ENCODE measurements around the gene CFAP92.

Gene CFAP92

GRCh38 chr3:129003578-129004112 lies 9.8 kb upstream of the CFAP92 start:
- TF ChIP-seq TAF1 (IDR thresholded peaks at IDR 0.05; ENCODE audit: borderline replicate concordance, low read depth, low read length) (no peak), POLR2A (IDR thresholded peaks at IDR 0.05; ENCODE audit: low read depth, low read length) (no peak), POLR2AphosphoS5 (IDR thresholded peaks at IDR 0.05; ENCODE audit: low read depth, low read length) (no peak)
- FAIRE-seq: no peak
- DNase-seq (ENCODE audit: insufficient read length): no peak

GRCh38 chr3:129002573-129003569 lies 9.0 kb upstream of the CFAP92 start:
- no peak for TF ChIP-seq POLR2A (IDR thresholded peaks at IDR 0.05; ENCODE audit: low read depth, low read length)
- no peak for TF ChIP-seq POLR2AphosphoS5 (IDR thresholded peaks at IDR 0.05; ENCODE audit: low read depth, low read length)
- no peak for TF ChIP-seq TAF1 (IDR thresholded peaks at IDR 0.05; ENCODE audit: borderline replicate concordance, low read depth, low read length)
- FAIRE-seq (no peak), DNase-seq (ENCODE audit: insufficient read length) (no peak)

GRCh38 chr3:129001806-129002572 lies 8.1 kb upstream of the CFAP92 start:
- no peak for FAIRE-seq
- DNase-seq (ENCODE audit: insufficient read length): no peak
- TF ChIP-seq POLR2A (IDR thresholded peaks at IDR 0.05; ENCODE audit: low read depth, low read length): no peak
- no peak for TF ChIP-seq POLR2AphosphoS5 (IDR thresholded peaks at IDR 0.05; ENCODE audit: low read depth, low read length)
- no peak for TF ChIP-seq TAF1 (IDR thresholded peaks at IDR 0.05; ENCODE audit: borderline replicate concordance, low read depth, low read length)

- no peak for TF ChIP-seq POLR2A (IDR thresholded peaks at IDR 0.05; ENCODE audit: low read depth, low read length)
- no peak for FAIRE-seq
- no peak for DNase-seq (ENCODE audit: insufficient read length)
These were observed 7.4 kb upstream of the CFAP92 start, which contains the start of gene EFCC1 for GRCh38 chr3:129001101-129001805. Gene EFCC1, plus strand, starts transcription at chr3:129001304. Its CDS starts 325 bp downstream, at chr3:129001629.

- no peak for DNase-seq (ENCODE audit: insufficient read length)
- no peak for FAIRE-seq
- TF ChIP-seq TAF1 (IDR thresholded peaks at IDR 0.05; ENCODE audit: borderline replicate concordance, low read depth, low read length) (no peak), POLR2A (IDR thresholded peaks at IDR 0.05; ENCODE audit: low read depth, low read length) (no peak), POLR2AphosphoS5 (IDR thresholded peaks at IDR 0.05; ENCODE audit: low read depth, low read length) (no peak)
These were observed 6.8 kb upstream of the CFAP92 start for GRCh38 chr3:129000742-129001100.

- no peak for DNase-seq (ENCODE audit: insufficient read length)
- TF ChIP-seq TAF1 (IDR thresholded peaks at IDR 0.05; ENCODE audit: borderline replicate concordance, low read depth, low read length) (no peak), POLR2A (IDR thresholded peaks at IDR 0.05; ENCODE audit: low read depth, low read length) (no peak), POLR2AphosphoS5 (IDR thresholded peaks at IDR 0.05; ENCODE audit: low read depth, low read length) (no peak)
- no peak for FAIRE-seq
These were observed 5.2 kb upstream of the CFAP92 start for GRCh38 chr3:128999102-128999501.

GRCh38 chr3:128998561-128998960 lies 4.7 kb upstream of the CFAP92 start:
- FAIRE-seq: no peak
- no peak for DNase-seq (ENCODE audit: insufficient read length)
- TF ChIP-seq TAF1 (IDR thresholded peaks at IDR 0.05; ENCODE audit: borderline replicate concordance, low read depth, low read length) (no peak), POLR2A (IDR thresholded peaks at IDR 0.05; ENCODE audit: low read depth, low read length) (no peak), POLR2AphosphoS5 (IDR thresholded peaks at IDR 0.05; ENCODE audit: low read depth, low read length) (no peak)

- DNase-seq (ENCODE audit: insufficient read length): no peak
- no peak for FAIRE-seq
- TF ChIP-seq POLR2A (IDR thresholded peaks at IDR 0.05; ENCODE audit: low read depth, low read length) (no peak), POLR2AphosphoS5 (IDR thresholded peaks at IDR 0.05; ENCODE audit: low read depth, low read length) (no peak), TAF1 (IDR thresholded peaks at IDR 0.05; ENCODE audit: borderline replicate concordance, low read depth, low read length) (no peak)
These were observed 3.7 kb upstream of the CFAP92 start for GRCh38 chr3:128997486-128998133.

GRCh38 chr3:128996726-128997125 lies 2.9 kb upstream of the CFAP92 start:
- DNase-seq (ENCODE audit: insufficient read length) (no peak), FAIRE-seq (no peak)
- TF ChIP-seq TAF1 (IDR thresholded peaks at IDR 0.05; ENCODE audit: borderline replicate concordance, low read depth, low read length): no peak
- TF ChIP-seq POLR2A (IDR thresholded peaks at IDR 0.05; ENCODE audit: low read depth, low read length): no peak

GRCh38 chr3:128996200-128996599 lies 2.3 kb upstream of the CFAP92 start:
- FAIRE-seq: no peak
- no peak for TF ChIP-seq TAF1 (IDR thresholded peaks at IDR 0.05; ENCODE audit: borderline replicate concordance, low read depth, low read length)
- no peak for TF ChIP-seq POLR2A (IDR thresholded peaks at IDR 0.05; ENCODE audit: low read depth, low read length)
- no peak for TF ChIP-seq POLR2AphosphoS5 (IDR thresholded peaks at IDR 0.05; ENCODE audit: low read depth, low read length)

More at GRCh38 chr3:128996200-128996599, 2.3 kb upstream of the CFAP92 start:
- no peak for DNase-seq (ENCODE audit: insufficient read length)

Measured in GM12892 (cell line).